Measurements from ENCODE around the gene ARID5B. TPM values are rescaled to one million over a fixed set of nuclear protein-coding genes. Genes with fewer than 3 reads are reported as not detected.

Gene ARID5B
- total and polyA plus RNA-seq, 2 donors (not counting 1 experiment from before 2014, with no cell fraction given), result 22.4 to 237 TPM

- Histone ChIP-seq H3K4me1 (ENCODE audit: control insufficient read depth in 2 of 2, insufficient read depth in 2 of 2, low read length in 2 of 2) (peaks cover 47 to 52% of the 10 kb centered on the region in 2 donors), H3K4me3 (ENCODE audit: control extremely low read depth in 1 of 5, extremely low read depth in 1 of 5, insufficient read depth in 1 of 5, low read depth in 2 of 5, low read length in 4 of 5) (no peak overlapping the region), H3K9ac (ENCODE audit: low read length) (no peak overlapping the region), H3K79me2 (ENCODE audit: control insufficient read depth, insufficient read depth, low read length) (peaks cover 75% of the 10 kb centered on the region), H3K27me3 (replicated peaks in 1 of 4; ENCODE audit: control extremely low read depth in 1 of 4, control insufficient read depth in 3 of 4, insufficient read depth in 4 of 4, low read length in 3 of 4) (no peaks in the 10 kb centered on the region), H2AFZ (ENCODE audit: insufficient read depth, low read depth, low read length, poor library complexity, severe bottlenecking) (no peak overlapping the region), H3K27ac (ENCODE audit: low read length in 2 of 2) (peak overlapping the region in 1 of 2 donors; percentile 48), H3K4me2 (replicated peaks; ENCODE audit: low read depth, low read length, poor library complexity, severe bottlenecking) (peak overlapping the region; percentile 27), H3K9me3 (ENCODE audit: control extremely low read depth in 1 of 3, control insufficient read depth in 2 of 3, insufficient read depth in 1 of 3, low read length in 2 of 3) (peaks cover 0 to 6% (median 1%) of the 10 kb centered on the region in 3 donors), H3K36me3 (replicated peaks in 1 of 2; ENCODE audit: control extremely low read depth in 1 of 2, control insufficient read depth in 1 of 2, extremely low read depth in 1 of 2, insufficient read depth in 2 of 2, low read length in 1 of 2) (peaks cover 0 to 85% of the 10 kb centered on the region in 2 experiments), H4K20me1 (ENCODE audit: control insufficient read depth, insufficient read depth, low read length, poor library complexity, severe bottlenecking) (no peaks in the 10 kb centered on the region)
- no peak for ATAC-seq (ENCODE audit: low read depth)
- Mint-ChIP-seq H3K27me3 (no peaks in the 10 kb centered on the region), H3K27ac (peak overlapping the region; percentile 20), H3K4me1 (peaks cover 86% of the 10 kb centered on the region), H3K4me3 (no peak overlapping the region), H3K9me3 (ENCODE audit: insufficient read depth) (no peaks in the 10 kb centered on the region)
- CTCF ChIA-PET, result interaction anchor here (0.7 to 1.1 kb wide), 4 partner anchors 24 to 308 kb away, joined by 3 read pairs; no protein-coding TSS in a partner anchor
- intact Hi-C loops (cut with micrococcal nuclease), result loop anchor here (2.0 to 10.0 kb wide), 2 partner anchors 14 to 304 kb away; no protein-coding TSS in a partner anchor
- POLR2A ChIA-PET, result interaction anchor here (0.6 to 0.7 kb wide), 2 partner anchors 29 to 33 kb away, joined by 6 to 12 read pairs; no protein-coding TSS in a partner anchor
- WGBS (ENCODE audit: insufficient coverage), result no CpG with 5 or more reads among the region's 1 CpG
- no peak for TF ChIP-seq CTCF (IDR thresholded peaks at IDR 0.05)
- TF ChIP-seq EZH2 (IDR thresholded peaks at IDR 0.05; ENCODE audit: borderline replicate concordance, insufficient read depth, low read depth, low read length, poor library complexity, severe bottlenecking), result no peak
- no peak for DNase-seq
These were observed 157.4 kb downstream of the ARID5B start for GRCh38 chr10:62058896-62059216.

GRCh38 chr10:62059217-62059920, 157.9 kb downstream of the ARID5B start:
- Histone ChIP-seq H2AFZ (ENCODE audit: insufficient read depth, low read depth, low read length, poor library complexity, severe bottlenecking) (no peak overlapping the region), H3K79me2 (ENCODE audit: control insufficient read depth, insufficient read depth, low read length) (peaks cover 74% of the 10 kb centered on the region), H3K27ac (ENCODE audit: low read length in 2 of 2) (peak overlapping the region in 1 of 2 donors; percentile 48), H3K36me3 (replicated peaks in 1 of 2; ENCODE audit: control extremely low read depth in 1 of 2, control insufficient read depth in 1 of 2, extremely low read depth in 1 of 2, insufficient read depth in 2 of 2, low read length in 1 of 2) (peaks cover 0 to 88% of the 10 kb centered on the region in 2 experiments), H3K27me3 (replicated peaks in 1 of 4; ENCODE audit: control extremely low read depth in 1 of 4, control insufficient read depth in 3 of 4, insufficient read depth in 4 of 4, low read length in 3 of 4) (no peaks in the 10 kb centered on the region), H3K4me3 (ENCODE audit: control extremely low read depth in 1 of 5, extremely low read depth in 1 of 5, insufficient read depth in 1 of 5, low read depth in 2 of 5, low read length in 4 of 5) (no peak overlapping the region), H3K4me1 (ENCODE audit: control insufficient read depth in 2 of 2, insufficient read depth in 2 of 2, low read length in 2 of 2) (peaks cover 42 to 47% of the 10 kb centered on the region in 2 donors), H3K9me3 (ENCODE audit: control extremely low read depth in 1 of 3, control insufficient read depth in 2 of 3, insufficient read depth in 1 of 3, low read length in 2 of 3) (peaks cover 0 to 6% (median 1%) of the 10 kb centered on the region in 3 donors), H3K9ac (ENCODE audit: low read length) (no peak overlapping the region), H3K4me2 (replicated peaks; ENCODE audit: low read depth, low read length, poor library complexity, severe bottlenecking) (peak overlapping the region; percentile 27), H4K20me1 (ENCODE audit: control insufficient read depth, insufficient read depth, low read length, poor library complexity, severe bottlenecking) (no peaks in the 10 kb centered on the region)
- Mint-ChIP-seq H3K27me3 (no peaks in the 10 kb centered on the region), H3K4me3 (no peak overlapping the region), H3K27ac (peak overlapping the region; percentile 20), H3K9me3 (ENCODE audit: insufficient read depth) (no peaks in the 10 kb centered on the region), H3K4me1 (peaks cover 85% of the 10 kb centered on the region)
- ATAC-seq (ENCODE audit: low read depth), result no peak
- DNase-seq, result no peak
- ChIA-PET CTCF (interaction anchor here (0.7 to 1.4 kb wide), 4 partner anchors 21 to 309 kb away, joined by 3 to 5 read pairs (median 3); no protein-coding TSS in a partner anchor), POLR2A (interaction anchor here (0.7 kb wide), 1 partner anchor 28 kb away, joined by 6 read pairs; no protein-coding TSS in a partner anchor)
- intact Hi-C loops (cut with micrococcal nuclease), result loop anchor here (2.0 to 10.0 kb wide), 2 partner anchors 13 to 305 kb away; no protein-coding TSS in a partner anchor
- TF ChIP-seq CTCF (IDR thresholded peaks at IDR 0.05) (no peak), EZH2 (IDR thresholded peaks at IDR 0.05; ENCODE audit: borderline replicate concordance, insufficient read depth, low read depth, low read length, poor library complexity, severe bottlenecking) (no peak)
- WGBS (ENCODE audit: insufficient coverage), result 0% methylated on average over 1 of the region's 4 CpGs

Data from B cell (primary cell).